HEK293 (cell line): Measurements from ENCODE around the gene PINLYP.
A peak's percentile ranks its signal among the peaks of the same experiment; 100 is the strongest.

Experiments used
- KLF1 ChIP-seq: fragments of 450-650 bp; formaldehyde crosslinking; IDR thresholded peaks from 2 replicates; pipeline ENCODE4 v1.5.1; 2016; ENCODE audit warnings: missing biosample characterization, missing genetic modification characterization
- KLF9 ChIP-seq: fragments of 450-650 bp; formaldehyde crosslinking; IDR thresholded peaks from 2 replicates; pipeline ENCODE4 v1.5.1; 2016; ENCODE audit warnings: missing biosample characterization, missing genetic modification characterization, low read depth
- OVOL3 ChIP-seq: fragments of 450-650 bp; formaldehyde crosslinking; IDR thresholded peaks from 2 replicates; pipeline ENCODE4 v1.5.1; 2016; ENCODE audit warnings: missing biosample characterization, missing genetic modification characterization
- SALL2 ChIP-seq: fragments of 450-650 bp; formaldehyde crosslinking; IDR thresholded peaks from 2 replicates; pipeline ENCODE4 v1.5.0; 2017; ENCODE audit warnings: missing biosample characterization, mild to moderate bottlenecking, missing genetic modification characterization, borderline replicate concordance
- SP3 ChIP-seq: fragments of 450-650 bp; formaldehyde crosslinking; IDR thresholded peaks from 2 replicates; pipeline ENCODE4 v1.5.1; 2016; ENCODE audit warnings: missing biosample characterization, missing genetic modification characterization
- SP7 ChIP-seq: fragments of 450-650 bp; formaldehyde crosslinking; IDR thresholded peaks from 2 replicates; pipeline ENCODE4 v1.5.1; 2016; ENCODE audit warnings: missing biosample characterization, missing genetic modification characterization
- TCF7L2 ChIP-seq: IDR thresholded peaks from 2 replicates; pipeline ENCODE4 v1.6.1; 2011; ENCODE audit warnings: low read depth, mild to moderate bottlenecking, inconsistent platforms, low read length, moderate library complexity, borderline replicate concordance
- ZBTB48 ChIP-seq: fragments of 450-650 bp; formaldehyde crosslinking; IDR thresholded peaks from 2 replicates; pipeline ENCODE4 v1.5.1; 2016; ENCODE audit warnings: missing biosample characterization, missing genetic modification characterization
- ZEB2 ChIP-seq: fragments of 450-650 bp; formaldehyde crosslinking; IDR thresholded peaks from 2 replicates; pipeline ENCODE4 v1.5.1; 2016; ENCODE audit warnings: missing biosample characterization, missing genetic modification characterization
- ZFP69B ChIP-seq: fragments of 450-650 bp; formaldehyde crosslinking; IDR thresholded peaks from 2 replicates; pipeline ENCODE4 v1.5.1; 2016; ENCODE audit warnings: missing biosample characterization, missing genetic modification characterization
- ZIC2 ChIP-seq: fragments of 450-650 bp; formaldehyde crosslinking; IDR thresholded peaks from 2 replicates; pipeline ENCODE4 v1.5.1; 2016; ENCODE audit warnings: missing biosample characterization, missing genetic modification characterization
- ZNF133 ChIP-seq: fragments of 450-650 bp; formaldehyde crosslinking; IDR thresholded peaks from 2 replicates; pipeline ENCODE4 v1.5.1; 2016; ENCODE audit warnings: missing biosample characterization, missing genetic modification characterization
- ZNF138 ChIP-seq: fragments of 450-650 bp; formaldehyde crosslinking; IDR thresholded peaks from 2 replicates; pipeline ENCODE4 v1.5.1; 2016; ENCODE audit warnings: missing biosample characterization, missing genetic modification characterization, borderline replicate concordance
- ZNF157 ChIP-seq: fragments of 450-650 bp; formaldehyde crosslinking; IDR thresholded peaks from 2 replicates; pipeline ENCODE4 v1.5.1; 2016; ENCODE audit warnings: missing biosample characterization, missing genetic modification characterization
- ZNF16 ChIP-seq: fragments of 450-650 bp; formaldehyde crosslinking; IDR thresholded peaks from 2 replicates; pipeline ENCODE4 v1.5.1; 2016; ENCODE audit warnings: low read depth, missing biosample characterization, missing genetic modification characterization
- ZNF175 ChIP-seq: fragments of 450-650 bp; formaldehyde crosslinking; IDR thresholded peaks from 2 replicates; pipeline ENCODE4 v1.5.1; 2016; ENCODE audit warnings: missing biosample characterization, missing genetic modification characterization
- ZNF184 ChIP-seq: fragments of 450-650 bp; IDR thresholded peaks from 2 replicates; pipeline ENCODE4 v1.5.1; 2018; ENCODE audit warnings: missing biosample characterization, mild to moderate bottlenecking, missing genetic modification characterization
- ZNF19 ChIP-seq: fragments of 450-650 bp; formaldehyde crosslinking; IDR thresholded peaks from 2 replicates; pipeline ENCODE4; 2016; ENCODE audit warnings: missing biosample characterization, missing genetic modification characterization, low read depth
- ZNF23 ChIP-seq: fragments of 450-650 bp; formaldehyde crosslinking; IDR thresholded peaks from 2 replicates; pipeline ENCODE4 v1.5.1; 2016; ENCODE audit warnings: missing biosample characterization, missing genetic modification characterization, borderline replicate concordance
- ZNF362 ChIP-seq: fragments of 450-650 bp; formaldehyde crosslinking; IDR thresholded peaks from 2 replicates; pipeline ENCODE4 v1.5.1; 2016; ENCODE audit warnings: missing biosample characterization, missing genetic modification characterization
- ZNF423 ChIP-seq: fragments of 450-650 bp; formaldehyde crosslinking; IDR thresholded peaks from 2 replicates; pipeline ENCODE4 v1.5.1; 2016; ENCODE audit warnings: missing biosample characterization, missing genetic modification characterization
- ZNF433 ChIP-seq: fragments of 450-650 bp; formaldehyde crosslinking; IDR thresholded peaks from 2 replicates; pipeline ENCODE4 v1.5.1; 2016; ENCODE audit warnings: missing biosample characterization, missing genetic modification characterization, low read depth
- ZNF529 ChIP-seq: fragments of 450-650 bp; formaldehyde crosslinking; IDR thresholded peaks from 2 replicates; pipeline ENCODE4 v1.5.1; 2017; ENCODE audit warnings: missing genetic modification characterization, missing biosample characterization; ENCODE audit not compliant: insufficient replicate concordance
- ZNF530 ChIP-seq: fragments of 450-650 bp; formaldehyde crosslinking; IDR thresholded peaks from 2 replicates; pipeline ENCODE4 v1.5.1; 2016; ENCODE audit warnings: low read depth, missing biosample characterization, missing genetic modification characterization
- ZNF561 ChIP-seq: fragments of 450-650 bp; IDR thresholded peaks from 2 replicates; pipeline ENCODE4 v1.5.1; 2018; ENCODE audit warnings: missing biosample characterization, missing genetic modification characterization, borderline replicate concordance
- ZNF571 ChIP-seq: fragments of 450-650 bp; formaldehyde crosslinking; IDR thresholded peaks from 2 replicates; pipeline ENCODE4 v1.5.0; 2017; ENCODE audit warnings: missing biosample characterization, missing genetic modification characterization
- ZNF585B ChIP-seq: fragments of 450-650 bp; formaldehyde crosslinking; IDR thresholded peaks from 2 replicates; pipeline ENCODE4 v1.5.1; 2016; ENCODE audit warnings: missing biosample characterization, missing genetic modification characterization
- ZNF600 ChIP-seq: fragments of 450-650 bp; formaldehyde crosslinking; IDR thresholded peaks from 2 replicates; pipeline ENCODE4 v1.5.1; 2016; ENCODE audit warnings: missing biosample characterization, missing genetic modification characterization
- ZNF645 ChIP-seq: fragments of 450-650 bp; formaldehyde crosslinking; IDR thresholded peaks from 2 replicates; pipeline ENCODE4; 2016; ENCODE audit warnings: missing biosample characterization, missing genetic modification characterization
- ZNF670 ChIP-seq: fragments of 450-650 bp; formaldehyde crosslinking; IDR thresholded peaks from 2 replicates; pipeline ENCODE4 v1.5.1; 2016; ENCODE audit warnings: missing biosample characterization, missing genetic modification characterization, low read depth
- ZNF677 ChIP-seq: fragments of 450-650 bp; IDR thresholded peaks from 2 replicates; pipeline ENCODE4 v1.5.0; 2018; ENCODE audit warnings: missing biosample characterization, mild to moderate bottlenecking, missing genetic modification characterization, moderate library complexity
- ZSCAN5A ChIP-seq: fragments of 450-650 bp; formaldehyde crosslinking; IDR thresholded peaks from 2 replicates; pipeline ENCODE4 v1.5.1; 2016; ENCODE audit warnings: missing biosample characterization, missing genetic modification characterization
- TF ChIP-seq, protein P1 (sequence below): fragments of 450-650 bp; formaldehyde crosslinking; IDR thresholded peaks from 2 replicates; pipeline ENCODE4 v1.5.1; 2016; ENCODE audit warnings: missing biosample characterization, missing genetic modification characterization
- TF ChIP-seq, protein P2 (sequence below): fragments of 450-650 bp; formaldehyde crosslinking; IDR thresholded peaks from 2 replicates; pipeline ENCODE4 v1.5.1; 2016; ENCODE audit warnings: missing biosample characterization, missing genetic modification characterization

The PINLYP gene

DNA sequence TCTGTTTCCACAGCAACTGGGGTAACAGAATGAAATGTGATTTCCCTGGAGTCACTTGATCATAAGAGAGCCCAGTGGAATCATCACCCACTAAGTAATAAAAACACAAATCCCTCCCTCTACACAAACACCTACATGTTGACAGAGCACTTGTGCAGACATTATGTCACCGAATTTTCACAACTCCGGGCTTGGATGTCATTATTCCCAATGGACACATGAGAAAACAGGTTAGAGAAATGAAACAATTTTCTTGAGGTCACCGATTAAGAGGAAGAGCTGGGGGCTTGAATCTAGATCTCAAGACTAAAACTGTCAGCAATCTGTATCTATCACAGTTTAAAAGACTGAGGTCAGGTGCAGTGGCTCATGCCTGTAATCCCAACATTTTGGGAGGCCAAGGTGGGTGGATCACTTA lies 3.4 kb upstream of the PINLYP start (continued):
- TF ChIP-seq SP7 (tag by site-specific recombination) (peak; percentile 80), ZNF157 (tag by site-specific recombination) (no peak), ZNF16 (tag by site-specific recombination) (no peak), ZNF433 (tag by site-specific recombination) (no peak), ZEB2 (tag by site-specific recombination) (peak; percentile 85), KLF9 (tag by site-specific recombination) (no peak), SALL2 (tag by site-specific recombination) (no peak), ZNF600 (no peak; the same call in 1 of the 2 replicates), ZNF670 (tag by site-specific recombination) (no peak), ZNF175 (no peak), KLF1 (tag by site-specific recombination) (peak; percentile 100), ZNF19 (tag by site-specific recombination) (no peak), TCF7L2 (no peak), ZNF362 (no peak), ZNF677 (tag by site-specific recombination) (no peak), ZNF530 (no peak), OVOL3 (tag by site-specific recombination) (peak; percentile 92; the same call in 1 of the 2 replicates), ZNF529 (tag by site-specific recombination) (no peak), ZNF138 (tag by site-specific recombination) (no peak), ZBTB48 (tag by site-specific recombination) (no peak), ZNF184 (tag by site-specific recombination) (peak; percentile 82), ZNF23 (tag by site-specific recombination) (no peak), ZIC2 (no peak), ZNF423 (no peak; the same call in 1 of the 2 replicates), SP3 (peak; percentile 22; the same call in 1 of the 2 replicates), ZNF645 (tag by site-specific recombination) (no peak), ZNF133 (no peak), ZFP69B (tag by site-specific recombination) (peak; percentile 66; the same call in 1 of the 2 replicates), ZNF561 (peak; percentile 80), ZNF585B (tag by site-specific recombination) (peak; percentile 39), ZNF571 (no peak), ZSCAN5A (no peak)
- TF ChIP-seq, protein P1, sequence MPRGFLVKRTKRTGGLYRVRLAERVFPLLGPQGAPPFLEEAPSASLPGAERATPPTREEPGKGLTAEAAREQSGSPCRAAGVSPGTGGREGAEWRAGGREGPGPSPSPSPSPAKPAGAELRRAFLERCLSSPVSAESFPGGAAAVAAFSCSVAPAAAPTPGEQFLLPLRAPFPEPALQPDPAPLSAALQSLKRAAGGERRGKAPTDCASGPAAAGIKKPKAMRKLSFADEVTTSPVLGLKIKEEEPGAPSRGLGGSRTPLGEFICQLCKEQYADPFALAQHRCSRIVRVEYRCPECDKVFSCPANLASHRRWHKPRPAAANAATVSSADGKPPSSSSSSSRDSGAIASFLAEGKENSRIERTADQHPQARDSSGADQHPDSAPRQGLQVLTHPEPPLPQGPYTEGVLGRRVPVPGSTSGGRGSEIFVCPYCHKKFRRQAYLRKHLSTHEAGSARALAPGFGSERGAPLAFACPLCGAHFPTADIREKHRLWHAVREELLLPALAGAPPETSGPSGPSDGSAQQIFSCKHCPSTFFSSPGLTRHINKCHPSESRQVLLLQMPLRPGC (tag by site-specific recombination) = peak; percentile 96
- TF ChIP-seq, protein P2, sequence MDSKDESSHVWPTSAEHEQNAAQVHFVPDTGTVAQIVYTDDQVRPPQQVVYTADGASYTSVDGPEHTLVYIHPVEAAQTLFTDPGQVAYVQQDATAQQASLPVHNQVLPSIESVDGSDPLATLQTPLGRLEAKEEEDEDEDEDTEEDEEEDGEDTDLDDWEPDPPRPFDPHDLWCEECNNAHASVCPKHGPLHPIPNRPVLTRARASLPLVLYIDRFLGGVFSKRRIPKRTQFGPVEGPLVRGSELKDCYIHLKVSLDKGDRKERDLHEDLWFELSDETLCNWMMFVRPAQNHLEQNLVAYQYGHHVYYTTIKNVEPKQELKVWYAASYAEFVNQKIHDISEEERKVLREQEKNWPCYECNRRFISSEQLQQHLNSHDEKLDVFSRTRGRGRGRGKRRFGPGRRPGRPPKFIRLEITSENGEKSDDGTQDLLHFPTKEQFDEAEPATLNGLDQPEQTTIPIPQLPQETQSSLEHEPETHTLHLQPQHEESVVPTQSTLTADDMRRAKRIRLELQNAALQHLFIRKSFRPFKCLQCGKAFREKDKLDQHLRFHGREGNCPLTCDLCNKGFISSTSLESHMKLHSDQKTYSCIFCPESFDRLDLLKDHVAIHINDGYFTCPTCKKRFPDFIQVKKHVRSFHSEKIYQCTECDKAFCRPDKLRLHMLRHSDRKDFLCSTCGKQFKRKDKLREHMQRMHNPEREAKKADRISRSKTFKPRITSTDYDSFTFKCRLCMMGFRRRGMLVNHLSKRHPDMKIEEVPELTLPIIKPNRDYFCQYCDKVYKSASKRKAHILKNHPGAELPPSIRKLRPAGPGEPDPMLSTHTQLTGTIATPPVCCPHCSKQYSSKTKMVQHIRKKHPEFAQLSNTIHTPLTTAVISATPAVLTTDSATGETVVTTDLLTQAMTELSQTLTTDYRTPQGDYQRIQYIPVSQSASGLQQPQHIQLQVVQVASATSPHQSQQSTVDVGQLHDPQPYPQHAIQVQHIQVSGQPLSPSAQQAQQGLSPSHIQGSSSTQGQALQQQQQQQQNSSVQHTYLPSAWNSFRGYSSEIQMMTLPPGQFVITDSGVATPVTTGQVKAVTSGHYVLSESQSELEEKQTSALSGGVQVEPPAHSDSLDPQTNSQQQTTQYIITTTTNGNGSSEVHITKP (tag by site-specific recombination) = peak; percentile 72
